Activated T-cell treated with anti-CD3 and anti-CD28 coated beads for 48 hours (primary cell): ENCODE results near the gene GSX1.

Experiments used
- DNase-seq: peaks from one replicate; pipeline ENCODE4 v3.0.0-alpha.2; 2020; ENCODE audit warnings: low read depth

Gene GSX1

DNA sequence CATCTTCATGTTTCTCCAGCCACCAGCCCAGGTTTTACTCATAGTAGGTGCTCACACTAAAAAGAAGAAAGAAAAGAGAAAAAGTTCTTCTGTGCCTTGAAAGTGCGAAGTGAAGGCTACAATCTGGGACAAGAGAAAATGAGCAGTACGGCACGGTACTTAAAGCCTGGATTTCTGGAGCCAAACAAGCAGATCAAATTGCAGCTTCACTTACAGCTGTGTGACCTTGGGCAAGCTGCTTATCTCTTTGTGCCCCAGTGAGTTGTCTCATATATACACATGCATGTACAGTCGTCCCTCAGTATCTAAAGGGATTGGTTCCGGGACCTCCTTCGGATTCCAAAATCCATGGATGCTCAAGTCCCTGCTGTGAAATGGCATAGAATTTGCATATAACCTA, 41.8 kb downstream of the GSX1 start:
- DNase-seq = no peak

GRCh38 chr13:27835799-27836198, 43.5 kb downstream of the GSX1 start:
- DNase-seq = no peak

DNA sequence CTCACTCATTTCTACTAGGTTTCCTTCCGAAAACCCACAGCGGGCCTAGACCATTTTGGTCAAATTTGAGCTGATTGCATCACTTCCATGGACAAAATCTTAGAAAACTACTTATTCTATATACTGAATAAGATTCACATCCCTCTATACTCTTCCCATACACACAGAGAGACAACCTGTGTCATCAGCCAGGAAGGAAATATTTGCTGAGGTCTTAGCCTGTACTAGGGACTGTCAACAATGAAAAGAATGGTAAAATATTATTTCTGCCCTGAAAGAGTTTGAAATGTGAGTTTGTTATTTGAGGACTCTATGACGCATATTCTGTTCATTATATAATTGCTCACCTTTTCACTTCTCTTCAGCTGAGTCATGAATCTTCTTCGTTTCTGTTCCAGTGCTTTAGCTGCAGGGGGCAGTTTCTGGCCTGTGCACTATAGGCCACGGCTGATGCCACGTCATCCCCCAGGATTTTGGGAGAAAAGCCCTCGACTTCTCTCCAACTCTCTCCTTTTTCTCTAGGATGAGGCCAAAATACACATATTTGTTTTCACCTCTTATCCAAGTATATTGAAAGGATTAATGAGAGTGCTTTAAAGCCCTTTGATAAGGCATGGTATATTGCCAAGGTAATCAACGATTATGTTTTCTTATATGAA, 47.7 kb downstream of the GSX1 start:
- no peak for DNase-seq

GRCh38 chr13:27842571-27842970, 50.3 kb downstream of the GSX1 start:
- no peak for DNase-seq
